Fibroblast of villous mesenchyme (primary cell): ENCODE measurements around the gene CD3G. TPM values are rescaled to one million over a fixed set of nuclear protein-coding genes. Genes with fewer than 3 reads are reported as not detected.

Experiments used
- DNase-seq: peaks from one replicate; pipeline ENCODE4 v3.0.0-alpha.2; 2010; ENCODE audit warnings: low read depth
- H3K4me3 ChIP-seq: 2 replicates; pipeline ENCODE4 v1.5.1; 2011; ENCODE audit warnings: low read depth, mild to moderate bottlenecking, low read length
- CTCF ChIP-seq: IDR thresholded peaks from 2 replicates; pipeline ENCODE4 v1.5.1; 2012; ENCODE audit warnings: low read depth, mild to moderate bottlenecking, low read length; ENCODE audit not compliant: insufficient read depth
- total RNA-seq: library from RNA; depleted of rRNA; stranded (reverse); fragments of >200 nt; gene quantifications from 2 replicates; pipeline ENCODE4 v1.2.3, GENCODE V29; 2012

CD3G gene
- total RNA-seq, 1 donor = not detected

- TF ChIP-seq CTCF = no peak
- DNase-seq = no peak
- no peak overlapping the region for H3K4me3 ChIP-seq
Observed at GRCh38 chr11:118313242-118313641, 30.9 kb upstream of the CD3G start.

GRCh38 chr11:118314988-118315411 lies 29.1 kb upstream of the CD3G start:
- DNase-seq = no peak
- no peak overlapping the region for H3K4me3 ChIP-seq
- TF ChIP-seq CTCF = no peak

- no peak overlapping the region for H3K4me3 ChIP-seq
- no peak for DNase-seq
- TF ChIP-seq CTCF = no peak
Observed at GRCh38 chr11:118318124-118318523, 26.0 kb upstream of the CD3G start.

GRCh38 chr11:118318581-118319336 lies 25.4 kb upstream of the CD3G start:
- no peak for TF ChIP-seq CTCF
- no peak for DNase-seq
- H3K4me3 ChIP-seq = no peak overlapping the region

- DNase-seq = no peak
- no peak for TF ChIP-seq CTCF
- H3K4me3 ChIP-seq = no peak overlapping the region
Observed at GRCh38 chr11:118319337-118319707, 24.8 kb upstream of the CD3G start.

- no peak overlapping the region for H3K4me3 ChIP-seq
- DNase-seq = no peak
- no peak for TF ChIP-seq CTCF
Observed at GRCh38 chr11:118320515-118320914, 23.6 kb upstream of the CD3G start.

GRCh38 chr11:118321386-118322082 lies 22.6 kb upstream of the CD3G start:
- H3K4me3 ChIP-seq = no peak overlapping the region
- TF ChIP-seq CTCF = no peak
- no peak for DNase-seq
